Left hindlimb (tissue), 1 donor: Measurements from ENCODE around the gene CDK18.

ENCODE experiments used
- DNase-seq: peaks from one replicate; pipeline ENCODE4 v3.0.0-alpha.2; 2018

CDK18 gene

GRCh38 chr1:205525495-205526285 lies 21.2 kb downstream of the CDK18 start:
- DNase-seq: no peak

GRCh38 chr1:205526431-205526830 lies 22.0 kb downstream of the CDK18 start:
- DNase-seq: no peak

GRCh38 chr1:205527931-205528330 lies 23.5 kb downstream of the CDK18 start:
- no peak for DNase-seq

- no peak for DNase-seq
Measured at GRCh38 chr1:205528446-205528886, 24.0 kb downstream of the CDK18 start.

- peak; percentile 83 for DNase-seq
Measured at GRCh38 chr1:205528887-205529825, 24.7 kb downstream of the CDK18 start.

GRCh38 chr1:205530116-205530515 lies 25.6 kb downstream of the CDK18 start:
- DNase-seq: no peak

GRCh38 chr1:205531191-205532025 lies 26.9 kb downstream of the CDK18 start:
- no peak for DNase-seq

GRCh38 chr1:205532026-205532898 lies 27.8 kb downstream of the CDK18 start:
- DNase-seq: peak; percentile 1

GRCh38 chr1:205532996-205533735 lies 28.7 kb downstream of the CDK18 start:
- DNase-seq: peak; percentile 23

- DNase-seq: peak; percentile 15
Measured at GRCh38 chr1:205533748-205534443, 29.4 kb downstream of the CDK18 start.

GRCh38 chr1:205534444-205534985 lies 30.0 kb downstream of the CDK18 start:
- peak; percentile 6 for DNase-seq

- DNase-seq: peak; percentile 4
Measured at GRCh38 chr1:205535096-205535495, 30.6 kb downstream of the CDK18 start.

GRCh38 chr1:205535866-205536758 lies 31.6 kb downstream of the CDK18 start:
- peak; percentile 15 for DNase-seq

GRCh38 chr1:205536759-205537361 lies 32.4 kb downstream of the CDK18 start:
- peak; percentile 26 for DNase-seq

- DNase-seq: no peak
Measured at GRCh38 chr1:205537386-205538018, 33.0 kb downstream of the CDK18 start.

- no peak for DNase-seq
Measured at GRCh38 chr1:205538235-205538840, 33.9 kb downstream of the CDK18 start.

- no peak for DNase-seq
Measured at GRCh38 chr1:205541161-205541886, 36.9 kb downstream of the CDK18 start.
